Epithelial cell of esophagus (primary cell): ENCODE measurements around the gene HDC.
A peak's percentile ranks its signal among the peaks of the same experiment; 100 is the strongest.

Experiments
- DNase-seq: peaks from one replicate; pipeline ENCODE4 v3.0.0; 2010; ENCODE audit warnings: low read depth
- H3K4me3 ChIP-seq: 2 replicates; pipeline ENCODE4 v1.5.1; 2011; ENCODE audit warnings: mild to moderate bottlenecking, low read length, control low read depth
- TF ChIP-seq, protein P1 (sequence below): IDR thresholded peaks from 2 replicates; pipeline ENCODE4 v1.5.1; 2011; ENCODE audit warnings: low read depth, mild to moderate bottlenecking, low read length, control low read depth, inconsistent platforms; ENCODE audit not compliant: insufficient read depth; ENCODE audit errors: missing control alignments

HDC gene

DNA sequence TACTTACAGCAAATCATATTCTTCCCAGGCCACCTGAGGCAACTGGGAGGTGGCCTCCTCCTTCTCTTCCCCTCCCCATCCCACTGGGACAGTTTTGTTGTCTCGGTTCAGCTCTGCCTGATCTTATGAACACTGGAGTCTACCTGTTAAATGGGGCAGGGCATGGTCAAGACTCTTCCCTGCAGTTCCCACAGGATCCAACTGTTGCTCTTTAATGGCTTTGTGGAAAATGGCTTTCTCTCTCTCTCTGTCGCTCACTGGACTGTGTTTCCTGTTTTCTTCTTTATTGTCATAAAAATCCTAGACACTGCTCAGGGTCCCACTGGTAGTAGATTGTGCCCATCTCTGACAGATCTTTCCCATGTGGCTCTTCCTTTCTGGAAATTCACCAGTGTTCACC lies 43.3 kb downstream of the HDC start:
- no peak for DNase-seq
- TF ChIP-seq, protein P1, sequence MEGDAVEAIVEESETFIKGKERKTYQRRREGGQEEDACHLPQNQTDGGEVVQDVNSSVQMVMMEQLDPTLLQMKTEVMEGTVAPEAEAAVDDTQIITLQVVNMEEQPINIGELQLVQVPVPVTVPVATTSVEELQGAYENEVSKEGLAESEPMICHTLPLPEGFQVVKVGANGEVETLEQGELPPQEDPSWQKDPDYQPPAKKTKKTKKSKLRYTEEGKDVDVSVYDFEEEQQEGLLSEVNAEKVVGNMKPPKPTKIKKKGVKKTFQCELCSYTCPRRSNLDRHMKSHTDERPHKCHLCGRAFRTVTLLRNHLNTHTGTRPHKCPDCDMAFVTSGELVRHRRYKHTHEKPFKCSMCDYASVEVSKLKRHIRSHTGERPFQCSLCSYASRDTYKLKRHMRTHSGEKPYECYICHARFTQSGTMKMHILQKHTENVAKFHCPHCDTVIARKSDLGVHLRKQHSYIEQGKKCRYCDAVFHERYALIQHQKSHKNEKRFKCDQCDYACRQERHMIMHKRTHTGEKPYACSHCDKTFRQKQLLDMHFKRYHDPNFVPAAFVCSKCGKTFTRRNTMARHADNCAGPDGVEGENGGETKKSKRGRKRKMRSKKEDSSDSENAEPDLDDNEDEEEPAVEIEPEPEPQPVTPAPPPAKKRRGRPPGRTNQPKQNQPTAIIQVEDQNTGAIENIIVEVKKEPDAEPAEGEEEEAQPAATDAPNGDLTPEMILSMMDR: no peak
- no peak overlapping the region for H3K4me3 ChIP-seq

DNA sequence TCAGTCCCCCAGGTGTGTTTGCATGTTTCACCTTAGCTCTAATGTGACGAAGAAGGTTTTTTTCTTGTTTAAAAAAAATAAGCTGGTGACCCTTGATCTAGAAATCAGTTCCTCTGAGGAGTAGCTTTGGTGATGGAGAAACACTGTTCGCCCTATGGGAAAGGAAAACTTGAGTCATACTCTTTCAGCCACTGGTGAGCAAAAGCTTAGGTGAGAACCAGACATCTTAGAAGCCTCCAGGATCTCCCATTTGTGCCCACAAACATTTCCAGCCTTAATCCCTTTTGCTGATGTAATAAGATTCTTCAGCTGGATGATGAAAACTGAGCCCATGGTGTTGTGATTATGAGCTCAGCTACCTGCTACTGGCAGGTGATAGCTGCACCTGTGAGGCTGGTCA lies 45.7 kb downstream of the HDC start:
- H3K4me3 ChIP-seq: no peak overlapping the region
- DNase-seq: peak; percentile 69
- TF ChIP-seq, protein P1: no peak

DNA sequence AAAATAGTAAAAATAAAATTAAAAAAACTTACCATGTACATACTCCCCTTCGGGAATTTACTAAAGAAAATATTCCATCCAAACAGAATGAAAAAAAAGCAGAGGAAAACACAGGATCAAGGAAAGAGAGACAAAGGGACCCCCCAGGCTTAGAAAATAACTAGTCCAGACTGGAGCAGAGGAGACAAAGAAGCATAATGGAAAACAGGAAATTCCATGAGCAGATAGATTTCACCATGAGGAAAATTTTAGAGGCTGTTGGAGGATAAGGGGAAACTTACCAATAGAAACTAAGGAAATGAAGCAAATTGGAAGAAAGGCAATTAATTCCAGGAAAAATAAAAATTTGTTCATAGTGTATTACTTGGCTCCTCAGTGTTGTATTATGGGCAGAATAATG lies 46.8 kb downstream of the HDC start:
- no peak for DNase-seq
- TF ChIP-seq, protein P1: no peak
- no peak overlapping the region for H3K4me3 ChIP-seq

DNA sequence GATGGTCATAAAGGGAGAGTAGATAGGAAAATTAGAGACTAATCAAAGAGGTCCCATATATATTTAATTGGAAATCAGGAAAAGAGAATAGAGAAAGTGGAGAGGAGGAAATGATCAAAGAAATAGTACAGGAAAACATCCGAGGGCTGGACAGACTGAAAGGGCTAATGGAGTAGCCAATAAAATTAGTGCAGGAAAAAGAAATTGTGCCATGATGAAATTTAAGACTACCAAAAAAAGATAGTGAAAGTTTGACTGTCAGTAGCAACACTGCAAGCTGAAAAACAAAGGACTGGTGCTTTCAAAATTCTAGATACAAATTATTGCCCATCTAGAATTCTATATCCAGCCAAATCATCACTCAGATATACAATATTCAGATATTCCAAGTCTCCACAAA lies 47.2 kb downstream of the HDC start:
- DNase-seq: no peak
- H3K4me3 ChIP-seq: no peak overlapping the region
- TF ChIP-seq, protein P1: no peak

DNA sequence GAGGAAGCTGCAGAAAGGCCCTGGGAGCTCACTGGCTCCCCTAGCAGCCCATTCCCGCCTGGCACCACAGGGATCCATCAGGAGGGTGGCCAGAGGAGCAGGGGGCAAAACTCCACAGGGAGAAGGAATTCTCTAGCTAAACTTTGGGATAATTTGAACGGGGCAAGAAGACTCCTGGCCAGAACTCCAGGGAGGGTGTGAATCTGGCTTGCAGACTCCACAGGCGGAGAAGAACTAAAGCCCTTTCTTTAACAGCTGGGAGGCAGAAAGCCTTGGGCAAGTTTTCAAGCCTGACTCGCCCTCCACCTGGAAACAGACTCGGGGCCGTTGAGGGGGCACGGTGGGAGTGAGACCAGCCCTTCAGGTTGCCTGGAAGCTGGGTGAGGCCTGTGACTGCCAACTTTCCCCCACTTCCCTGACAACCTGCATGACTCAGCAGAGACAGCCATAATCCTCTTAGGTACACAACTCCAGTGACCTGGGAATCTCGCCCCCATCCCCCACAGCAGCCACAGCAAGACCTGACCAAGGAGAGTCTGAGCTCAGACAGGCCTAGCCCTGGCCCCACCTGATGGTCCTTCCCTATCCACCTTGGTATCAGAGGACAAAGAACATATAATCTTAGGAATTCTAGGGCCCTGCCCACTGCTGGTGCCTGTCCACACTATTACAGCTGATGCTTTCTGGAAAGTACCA lies 54.9 kb downstream of the HDC start:
- H3K4me3 ChIP-seq: no peak overlapping the region
- TF ChIP-seq, protein P1: peak; percentile 22
- peak; percentile 72 for DNase-seq

DNA sequence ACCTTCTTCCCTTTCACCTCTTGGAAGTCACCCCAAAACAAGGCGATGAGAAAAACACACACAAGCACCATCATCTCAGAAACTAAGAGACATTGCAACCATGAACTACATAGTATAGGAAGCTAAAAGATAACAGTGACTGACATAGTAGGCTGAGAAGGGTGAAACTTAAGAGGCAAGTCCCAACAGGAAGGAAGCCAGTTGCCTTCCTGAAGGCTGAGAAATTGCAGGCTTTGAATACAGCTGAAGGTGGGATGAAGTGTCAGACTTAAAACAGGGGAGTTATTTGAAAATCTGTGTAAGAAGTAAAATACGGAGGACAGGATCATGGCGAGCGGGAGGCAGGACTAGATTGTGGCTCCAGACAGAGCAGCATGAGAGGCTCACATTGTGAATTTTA lies 55.7 kb downstream of the HDC start:
- DNase-seq: peak; percentile 87
- no peak overlapping the region for H3K4me3 ChIP-seq
- TF ChIP-seq, protein P1: no peak

DNA sequence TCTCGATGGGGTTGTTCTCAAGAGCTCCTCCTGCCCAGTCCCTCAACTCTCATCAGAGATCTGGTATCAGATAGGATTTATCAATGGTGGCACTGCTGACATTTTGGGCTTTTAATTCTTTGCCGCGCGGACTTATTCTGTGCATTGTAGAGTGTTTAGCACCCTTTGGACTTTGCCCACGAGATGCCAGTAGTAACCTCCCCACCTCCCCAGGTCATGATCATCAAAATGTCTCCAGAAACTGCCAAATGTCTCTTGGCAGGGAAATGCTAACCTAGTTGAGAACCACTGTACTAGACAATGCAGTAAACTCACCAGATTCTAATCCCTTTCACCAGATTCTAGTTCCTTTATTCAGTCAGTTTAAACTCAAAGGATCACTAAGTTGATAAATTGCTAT lies 59.5 kb downstream of the HDC start:
- DNase-seq: no peak
- no peak overlapping the region for H3K4me3 ChIP-seq
- TF ChIP-seq, protein P1: no peak
